GM21360 (cell line): ENCODE results near the gene MYL3.
"Not testable (repeated sequence)": the region's sequence is repeated elsewhere in the genome, so short reads cannot be mapped to it uniquely, and the experiment has no call there.

ENCODE experiments used
- ATAC-seq: cut with Tn5 transposase; IDR thresholded peaks from one replicate; pipeline ENCODE4 v1.9.1; 2021; ENCODE audit warnings: mild to moderate bottlenecking, moderate library complexity; ENCODE audit not compliant: unreplicated experiment

MYL3 gene

DNA sequence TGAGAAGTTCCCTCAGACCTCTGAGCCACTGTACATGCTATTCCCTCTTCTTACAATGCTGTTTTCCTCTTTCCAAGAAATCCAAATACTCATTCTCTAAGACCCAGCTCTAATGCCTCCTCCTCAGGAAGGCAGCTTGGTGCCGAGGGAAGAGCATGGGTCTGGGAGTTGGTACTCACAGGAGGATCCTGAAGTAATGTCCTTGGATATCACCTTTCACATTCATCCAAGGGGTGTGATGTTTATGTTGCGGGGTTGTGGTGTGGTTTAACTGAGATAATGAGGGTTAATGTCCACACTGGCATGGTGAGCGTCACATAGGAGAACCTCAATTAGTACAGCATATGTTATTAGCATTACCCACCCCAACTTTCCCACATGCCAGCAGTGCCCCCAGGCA, 31.9 kb downstream of the MYL3 start:
- ATAC-seq: no peak

DNA sequence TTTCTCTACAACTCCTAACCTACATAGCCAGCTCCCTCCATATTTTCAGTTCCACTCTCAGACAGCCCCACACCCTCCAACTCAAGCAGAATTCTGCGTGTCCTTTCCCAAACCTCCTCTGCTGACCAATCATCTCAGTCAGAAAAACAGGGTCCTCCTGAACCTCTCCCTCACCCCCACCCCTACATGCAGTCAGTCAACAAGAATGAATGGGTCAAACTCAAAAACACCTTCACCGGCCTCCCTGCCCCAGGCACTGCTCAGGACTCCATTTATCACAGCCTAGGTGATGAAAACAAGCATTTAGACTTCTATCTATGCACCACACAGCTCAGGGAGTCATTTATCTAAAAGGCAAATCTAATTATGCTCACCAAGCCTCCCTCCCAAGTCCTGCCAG, 32.4 kb downstream of the MYL3 start:
- no peak for ATAC-seq

DNA sequence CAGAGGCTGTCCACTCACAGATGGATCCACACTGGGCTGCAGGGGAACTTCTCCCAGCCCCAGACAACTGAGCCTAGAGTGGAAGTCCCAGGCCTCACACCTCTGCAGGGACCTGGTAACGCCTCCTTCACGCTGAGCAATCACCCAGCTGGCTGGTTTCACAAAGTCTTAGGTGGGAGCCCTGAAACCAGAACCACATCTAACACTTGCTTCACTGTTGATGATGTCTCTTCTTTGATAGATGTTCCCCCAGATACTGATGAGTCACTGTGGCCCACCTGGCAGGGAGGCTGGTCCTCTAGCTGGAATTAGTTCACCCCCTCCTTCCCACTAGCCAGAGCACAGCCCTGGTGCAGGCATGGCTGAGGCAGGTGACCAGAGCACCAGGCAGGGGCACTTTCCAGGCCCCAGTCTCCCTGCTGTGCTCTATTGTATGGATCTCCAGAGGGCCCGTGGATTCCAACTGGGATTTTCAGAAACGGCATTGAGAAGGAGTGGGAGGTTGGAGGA, 33.5 kb downstream of the MYL3 start:
- ATAC-seq: peak; percentile 59

DNA sequence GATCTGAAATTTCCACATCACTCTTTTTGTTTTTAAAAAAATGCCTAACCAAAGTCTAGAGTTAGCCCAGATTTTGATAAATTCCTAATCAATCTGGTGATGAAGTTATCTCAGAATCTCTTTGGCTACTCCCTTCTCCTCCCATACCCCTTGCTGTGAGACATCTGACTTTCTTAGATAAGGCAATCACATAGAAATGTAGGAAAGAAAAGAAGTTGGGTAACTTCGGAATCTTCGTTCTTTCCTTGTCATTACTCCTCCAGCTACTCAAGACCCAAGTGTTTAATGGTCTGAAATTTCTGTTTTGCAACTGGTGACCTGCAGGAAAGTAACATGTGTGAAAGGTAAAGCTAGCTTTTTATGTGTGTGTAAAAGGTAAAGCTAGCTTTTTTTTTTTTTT, 37.8 kb downstream of the MYL3 start:
- ATAC-seq: no peak

DNA sequence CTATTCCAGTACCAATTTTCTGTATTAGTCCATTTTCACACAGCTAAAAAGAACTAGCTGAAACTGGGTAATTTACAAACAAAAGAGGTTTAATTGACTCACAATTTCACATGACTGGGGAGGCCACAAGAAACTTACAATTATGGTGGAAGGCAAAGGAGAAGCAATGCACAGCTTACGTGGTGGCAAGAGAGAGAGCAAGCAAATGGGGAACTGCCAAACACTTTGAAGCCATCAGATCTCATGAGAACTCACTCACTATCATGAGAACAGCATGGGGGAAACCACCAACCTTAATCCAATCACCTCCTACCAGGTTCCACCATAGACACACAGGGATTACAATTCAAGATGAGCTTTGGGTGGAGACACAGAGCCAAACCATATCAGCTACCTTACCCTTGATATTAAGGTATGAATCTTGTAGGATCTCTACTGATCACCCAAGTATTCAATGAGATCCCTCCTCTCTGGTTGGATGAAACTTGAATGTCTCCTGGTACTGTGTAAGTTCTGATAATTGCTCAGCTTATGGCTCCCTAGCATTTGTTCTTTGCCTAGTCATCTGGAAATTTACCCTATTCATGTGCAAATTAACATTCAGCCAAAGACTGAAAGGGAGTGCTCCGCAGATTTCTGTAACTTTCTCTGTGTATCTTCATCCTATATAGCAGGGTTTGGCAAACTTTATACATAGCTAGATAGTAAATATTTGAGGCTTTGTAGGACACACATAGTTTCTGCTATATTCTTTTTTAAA, 38.9 kb downstream of the MYL3 start:
- no peak for ATAC-seq

DNA sequence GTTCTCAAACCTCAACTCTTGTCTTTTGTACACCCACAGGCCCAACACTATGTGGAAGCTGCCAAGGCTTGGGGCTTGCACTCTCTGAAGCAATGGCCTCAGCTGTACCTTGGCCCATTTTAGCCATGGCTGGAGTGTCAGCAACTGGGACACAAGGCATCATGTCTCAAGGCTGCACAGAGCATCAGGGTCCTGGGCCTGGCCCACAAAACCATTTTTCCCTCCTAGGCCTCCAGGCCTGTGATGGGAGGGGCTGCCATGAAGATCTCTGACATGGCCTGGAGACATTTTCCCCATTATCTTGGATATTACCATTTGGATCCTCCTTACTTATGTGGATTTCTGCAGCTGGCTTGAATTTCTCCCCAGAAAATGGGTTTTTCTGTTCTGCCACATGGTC, 39.9 kb downstream of the MYL3 start:
- not testable (repeated sequence) for ATAC-seq

DNA sequence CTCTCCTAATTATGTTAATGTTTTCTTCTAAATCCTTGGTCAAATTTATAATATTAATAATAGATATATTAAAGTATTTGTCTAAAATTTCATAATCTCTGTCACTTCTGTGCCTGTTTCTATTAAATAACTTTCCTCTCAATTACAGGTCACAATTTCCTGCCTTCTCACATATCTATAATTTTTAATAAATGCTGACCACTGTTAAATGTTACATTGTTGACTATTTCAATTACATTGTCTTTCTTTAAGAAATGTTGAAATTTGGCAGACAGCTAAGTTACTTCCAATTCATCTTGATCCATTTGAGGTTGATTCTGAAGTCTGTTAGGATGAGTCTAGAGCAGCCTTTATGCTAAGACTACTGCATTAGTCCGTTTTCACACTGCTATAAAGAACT, 41.7 kb downstream of the MYL3 start:
- no peak for ATAC-seq

DNA sequence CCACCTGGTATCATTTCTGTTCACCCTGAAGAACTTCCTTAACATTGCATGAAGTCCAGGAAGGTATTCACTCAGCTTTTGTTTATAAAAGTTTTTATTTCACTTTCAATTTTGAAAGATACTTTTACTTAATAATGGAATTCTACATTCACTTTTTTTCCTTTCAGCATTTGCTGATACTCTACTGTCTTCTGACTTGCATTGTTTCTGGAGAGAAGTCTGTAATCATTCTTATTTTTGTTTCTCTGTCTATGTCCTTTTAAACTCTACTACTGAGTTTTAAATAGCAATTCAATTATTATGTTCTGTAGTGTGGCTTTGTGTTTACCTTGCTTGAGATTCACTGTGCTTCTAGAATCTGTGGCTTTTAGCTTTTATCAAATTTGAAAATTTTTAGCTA, 42.4 kb downstream of the MYL3 start:
- no peak for ATAC-seq

DNA sequence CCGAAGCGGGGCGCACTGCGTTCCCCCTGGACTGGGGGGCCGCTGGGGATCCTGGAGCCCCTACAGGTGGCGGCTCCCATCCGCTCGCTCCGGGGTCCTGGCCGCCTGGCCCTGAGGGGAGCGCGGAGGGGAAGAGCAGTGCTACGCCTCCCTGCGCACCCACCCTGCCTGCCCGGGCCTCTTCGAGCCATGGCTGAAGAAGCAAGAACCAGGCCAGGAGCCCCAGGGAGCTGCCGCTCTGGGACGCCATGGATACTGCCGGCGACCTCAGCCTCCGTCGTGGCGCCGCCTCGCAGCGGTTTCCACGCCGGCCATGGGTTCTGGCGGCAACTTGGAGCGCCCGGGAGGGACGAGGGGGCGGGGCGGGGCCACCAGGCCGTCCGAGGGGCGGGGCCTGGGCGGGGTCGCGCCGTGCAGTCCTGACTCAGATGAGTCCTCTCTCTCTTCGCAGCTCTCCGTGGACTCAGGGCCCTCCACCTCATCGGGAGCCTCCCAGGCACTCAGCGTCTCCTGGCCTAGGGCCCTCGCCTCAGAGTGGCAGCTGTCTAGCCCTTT, 50.9 kb downstream of the MYL3 start:
- ATAC-seq: no peak

DNA sequence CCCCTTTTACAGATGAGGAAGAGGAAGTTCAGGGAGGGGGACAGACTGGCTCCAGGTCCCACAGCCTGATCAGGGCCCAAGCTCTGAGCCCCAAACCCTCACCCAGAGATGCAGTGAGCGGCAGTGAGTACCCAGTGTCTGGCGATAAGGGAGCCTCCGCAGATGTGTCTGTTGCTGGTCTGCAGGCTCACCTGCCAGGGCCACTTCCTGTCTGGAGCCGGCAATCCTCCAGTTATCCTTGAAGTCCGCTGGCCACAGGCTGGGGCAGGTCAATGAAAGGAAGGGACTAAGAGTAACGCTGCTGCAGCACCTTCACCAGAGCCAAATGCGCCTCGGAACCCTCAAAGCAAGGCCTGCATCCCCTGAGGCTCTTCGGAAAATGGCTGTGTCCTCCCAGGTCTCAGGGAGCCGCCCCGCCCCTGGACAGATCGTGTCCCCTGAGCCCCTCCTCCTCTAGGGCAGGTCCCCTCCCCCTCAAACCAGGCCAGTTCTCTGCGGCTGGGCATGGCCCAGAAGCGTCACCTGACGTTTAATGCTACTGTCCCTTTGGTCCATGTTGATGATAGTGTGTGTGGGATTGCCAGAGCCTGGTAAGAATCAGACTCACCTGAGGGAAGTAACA, 51.5 kb downstream of the MYL3 start:
- no peak for ATAC-seq

DNA sequence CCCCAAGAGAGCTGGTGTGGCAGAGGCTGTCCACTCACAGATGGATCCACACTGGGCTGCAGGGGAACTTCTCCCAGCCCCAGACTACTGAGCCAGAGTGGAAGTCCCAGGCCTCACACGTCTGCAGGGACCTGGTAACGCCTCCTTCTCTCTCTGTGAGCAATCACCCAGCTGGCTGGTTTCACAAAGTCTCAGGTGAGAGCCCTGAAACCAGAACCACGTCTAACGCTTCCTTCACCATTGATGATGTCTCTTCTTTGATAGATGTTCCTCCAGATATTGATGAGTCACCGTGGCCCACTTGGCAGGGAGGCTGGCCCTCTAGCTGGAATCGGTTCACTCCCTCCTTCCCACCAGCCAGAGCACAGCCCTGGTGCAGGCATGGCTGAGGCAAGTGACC, 54.5 kb downstream of the MYL3 start:
- ATAC-seq: not testable (repeated sequence)
